Caco-2 (cell line): ENCODE results near the gene CST11. TPM values are rescaled to one million over a fixed set of nuclear protein-coding genes. Genes with fewer than 3 reads are reported as not detected.
"Not testable (repeated sequence)": the region's sequence is repeated elsewhere in the genome, so short reads cannot be mapped to it uniquely, and the experiment has no call there.

Experiments used
- BruUV-seq: library from RNA; stranded (reverse); fragments of 400-500 nt; replicated peaks from 2 replicates; lab custom pipeline; 2021; lab: Mats Ljungman, UMichigan
- CTCF ChIA-PET: fragments of 300-600 bp; sonication (Branson Sonifier 250); formaldehyde crosslinking; loops from one replicate; lab custom pipeline; 2022; ENCODE audit warnings: antibody characterized with exemption; lab: Charles Lee
- POLR2A ChIA-PET: fragments of 300-600 bp; sonication (Branson Sonifier 250); formaldehyde crosslinking; loops from one replicate; lab custom pipeline; 2022; ENCODE audit warnings: antibody characterized with exemption; lab: Charles Lee
- DNase-seq, 2 experiments: peaks; one replicate each; pipeline versions ENCODE4 v3.0.0 to v3.0.0-alpha.2; 2020 to 2022
- H3K27me3 ChIP-seq: replicated peaks from 2 replicates; pipeline ENCODE4 v1.6.0; 2011; ENCODE audit warnings: low read length; ENCODE audit not compliant: control insufficient read depth, insufficient read depth
- H3K36me3 ChIP-seq: 2 replicates; pipeline ENCODE4 v1.5.1; 2011; ENCODE audit warnings: low read length; ENCODE audit not compliant: control insufficient read depth, insufficient read depth
- H3K4me1 ChIP-seq: fragments of 250-450 bp; sonication (Bioruptor Pico); 2 replicates; pipeline ENCODE4 v1.5.1; 2020; ENCODE audit warnings: mild to moderate bottlenecking
- H3K4me3 ChIP-seq: 2 replicates; pipeline ENCODE4 v1.5.1; 2011; ENCODE audit warnings: low read depth, mild to moderate bottlenecking, control low read depth, low read length
- H3K9me3 ChIP-seq: fragments of 250-450 bp; sonication (Bioruptor Pico); 2 replicates; pipeline ENCODE4 v1.5.1; 2020; ENCODE audit warnings: mild to moderate bottlenecking, moderate library complexity
- H3K27ac Mint-ChIP-seq: one replicate; pipeline ENCODE4 v1.8.0; 2022; ENCODE audit warnings: mixed read lengths; ENCODE audit not compliant: unreplicated experiment
- H3K27me3 Mint-ChIP-seq: one replicate; pipeline ENCODE4 v1.8.0; 2022; ENCODE audit warnings: mixed read lengths; ENCODE audit not compliant: insufficient read depth, unreplicated experiment
- H3K36me3 Mint-ChIP-seq: one replicate; pipeline ENCODE4 v1.8.0; 2022; ENCODE audit warnings: mild to moderate bottlenecking, mixed read lengths; ENCODE audit not compliant: insufficient read depth, unreplicated experiment
- H3K4me1 Mint-ChIP-seq: one replicate; pipeline ENCODE4 v1.8.0; 2022; ENCODE audit warnings: low read depth, mixed read lengths; ENCODE audit not compliant: unreplicated experiment
- H3K4me3 Mint-ChIP-seq: one replicate; pipeline ENCODE4 v1.8.0; 2022; ENCODE audit warnings: mild to moderate bottlenecking, moderate library complexity, mixed read lengths; ENCODE audit not compliant: unreplicated experiment
- H3K9me3 Mint-ChIP-seq: one replicate; pipeline ENCODE4 v1.8.0; 2022; ENCODE audit warnings: mixed read lengths; ENCODE audit not compliant: unreplicated experiment
- intact Hi-C: fragments of 100-400 bp; cut with micrococcal nuclease; formaldehyde crosslinking; loops from one replicate; pipeline ENCODE4 v1.10.0; 2022; ENCODE audit not compliant: unreplicated experiment
- total RNA-seq: library from RNA; stranded (reverse); gene quantifications from 2 replicates; pipeline ENCODE4 v1.2.3, GENCODE V29; 2022
- TF ChIP-seq, protein P1 (sequence below), 2 experiments: fragments of 200-600 bp in 1 of 2; IDR thresholded peaks; 1 replicate in 1 of 2; 2 replicates in 1 of 2; pipeline versions ENCODE4 v1.5.1 to v1.8.0; 2011 to 2022; ENCODE audit warnings: antibody characterized with exemption in 1 of 2, control low read depth in 1 of 2, inconsistent platforms in 1 of 2, low read depth in 1 of 2, low read length in 1 of 2, mild to moderate bottlenecking in 1 of 2, moderate library complexity in 1 of 2; ENCODE audit not compliant: insufficient read depth in 1 of 2, severe bottlenecking in 1 of 2, unreplicated experiment in 1 of 2

The CST11 gene
- total RNA-seq, 1 experiment from 2014 or later = not detected

DNA sequence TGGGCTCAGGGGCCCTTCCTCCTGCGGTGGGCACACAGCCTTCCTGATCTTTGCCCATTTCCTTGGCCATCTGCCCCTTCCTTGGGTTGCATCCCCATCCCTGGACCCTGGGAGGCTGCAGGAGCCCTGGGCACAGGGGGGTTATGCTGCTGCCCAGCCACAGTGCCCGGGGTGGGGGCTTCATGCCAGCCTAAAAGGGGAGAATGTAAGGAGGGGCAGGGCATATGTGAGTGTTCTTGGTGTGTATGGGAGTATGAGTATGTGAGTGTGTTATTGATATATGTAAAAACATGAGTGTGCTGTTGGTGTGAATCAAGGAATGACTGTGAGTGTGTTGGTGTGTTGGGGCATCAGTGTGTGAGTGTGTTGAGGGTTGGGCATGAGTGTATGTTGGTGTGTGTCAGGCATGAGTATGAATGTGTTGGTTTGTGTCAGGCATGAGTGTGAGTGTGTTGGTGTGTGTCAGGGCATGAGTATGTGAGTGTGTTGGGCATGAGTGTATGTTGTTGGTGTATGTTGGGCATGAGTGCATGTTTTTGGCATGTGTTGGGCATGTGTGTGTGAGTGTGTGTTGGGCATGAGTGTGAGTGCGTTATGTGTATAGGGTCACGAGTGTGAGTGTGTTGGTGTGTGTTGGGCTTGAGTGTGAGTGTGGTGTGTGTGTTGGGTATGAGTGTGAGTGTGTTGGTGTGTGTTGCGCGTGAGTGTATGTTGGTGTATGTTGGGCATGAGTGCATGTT lies 23.5 kb upstream of the CST11 start:
- H3K9me3 Mint-ChIP-seq = no peaks in the 10 kb centered on the region
- ChIA-PET POLR2A (no interaction called here), CTCF (no interaction called here)
- no peak overlapping the region for H3K4me3 Mint-ChIP-seq
- Histone ChIP-seq H3K36me3 (no peaks in the 10 kb centered on the region), H3K27me3 (no peaks in the 10 kb centered on the region; the same call in 1 of the 2 replicates), H3K9me3 (no peaks in the 10 kb centered on the region), H3K4me1 (no peaks in the 10 kb centered on the region), H3K4me3 (no peak overlapping the region)
- no TSS peak for BruUV-seq
- intact Hi-C loops = no loop called here
- H3K4me1 Mint-ChIP-seq = no peaks in the 10 kb centered on the region
- H3K36me3 Mint-ChIP-seq = no peaks in the 10 kb centered on the region
- H3K27ac Mint-ChIP-seq = no peak overlapping the region
- H3K27me3 Mint-ChIP-seq = peaks cover 2% of the 10 kb centered on the region
- TF ChIP-seq, protein P1, sequence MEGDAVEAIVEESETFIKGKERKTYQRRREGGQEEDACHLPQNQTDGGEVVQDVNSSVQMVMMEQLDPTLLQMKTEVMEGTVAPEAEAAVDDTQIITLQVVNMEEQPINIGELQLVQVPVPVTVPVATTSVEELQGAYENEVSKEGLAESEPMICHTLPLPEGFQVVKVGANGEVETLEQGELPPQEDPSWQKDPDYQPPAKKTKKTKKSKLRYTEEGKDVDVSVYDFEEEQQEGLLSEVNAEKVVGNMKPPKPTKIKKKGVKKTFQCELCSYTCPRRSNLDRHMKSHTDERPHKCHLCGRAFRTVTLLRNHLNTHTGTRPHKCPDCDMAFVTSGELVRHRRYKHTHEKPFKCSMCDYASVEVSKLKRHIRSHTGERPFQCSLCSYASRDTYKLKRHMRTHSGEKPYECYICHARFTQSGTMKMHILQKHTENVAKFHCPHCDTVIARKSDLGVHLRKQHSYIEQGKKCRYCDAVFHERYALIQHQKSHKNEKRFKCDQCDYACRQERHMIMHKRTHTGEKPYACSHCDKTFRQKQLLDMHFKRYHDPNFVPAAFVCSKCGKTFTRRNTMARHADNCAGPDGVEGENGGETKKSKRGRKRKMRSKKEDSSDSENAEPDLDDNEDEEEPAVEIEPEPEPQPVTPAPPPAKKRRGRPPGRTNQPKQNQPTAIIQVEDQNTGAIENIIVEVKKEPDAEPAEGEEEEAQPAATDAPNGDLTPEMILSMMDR (IDR thresholded peaks at IDR 0.05; ENCODE audit: insufficient read depth in 1 of 2, low read depth in 1 of 2, low read length in 1 of 2, severe bottlenecking in 1 of 2, unreplicated experiment in 1 of 2) = no peak
- DNase-seq = no peak

DNA sequence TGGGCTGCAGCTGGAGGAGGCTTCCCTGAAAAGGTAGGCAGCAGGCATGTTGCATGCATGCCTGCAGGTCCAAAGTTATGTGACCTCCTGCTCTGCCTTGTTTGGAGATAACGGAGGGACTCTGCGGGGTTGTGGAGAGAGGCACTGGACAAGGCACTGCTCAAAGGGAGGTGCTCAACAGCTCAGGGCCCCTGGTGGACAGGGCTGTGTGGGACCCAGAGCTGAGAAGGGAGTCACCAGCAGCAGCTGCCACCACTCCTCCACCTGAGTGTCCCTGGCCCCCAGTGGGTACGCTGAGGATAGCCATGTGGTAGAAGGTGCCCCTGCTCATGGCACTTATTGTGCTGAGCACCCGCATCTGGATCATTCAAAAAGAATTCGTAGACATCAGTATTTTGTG lies 22.7 kb upstream of the CST11 start:
- CTCF ChIA-PET = no interaction called here
- intact Hi-C loops = no loop called here
- H3K27me3 ChIP-seq = no peaks in the 10 kb centered on the region; the same call in 1 of the 2 replicates
- DNase-seq = no peak
- Mint-ChIP-seq H3K9me3 (no peaks in the 10 kb centered on the region), H3K4me1 (no peaks in the 10 kb centered on the region), H3K36me3 (no peaks in the 10 kb centered on the region), H3K27ac (no peak overlapping the region), H3K27me3 (peaks cover 2% of the 10 kb centered on the region), H3K4me3 (no peak overlapping the region)
- TF ChIP-seq, protein P1 (IDR thresholded peaks at IDR 0.05; ENCODE audit: insufficient read depth in 1 of 2, low read depth in 1 of 2, low read length in 1 of 2, severe bottlenecking in 1 of 2, unreplicated experiment in 1 of 2) = no peak
- no peaks in the 10 kb centered on the region for H3K9me3 ChIP-seq
- H3K36me3 ChIP-seq = no peaks in the 10 kb centered on the region
- no peaks in the 10 kb centered on the region for H3K4me1 ChIP-seq
- no peak overlapping the region for H3K4me3 ChIP-seq
- POLR2A ChIA-PET = no interaction called here
- no TSS peak for BruUV-seq

DNA sequence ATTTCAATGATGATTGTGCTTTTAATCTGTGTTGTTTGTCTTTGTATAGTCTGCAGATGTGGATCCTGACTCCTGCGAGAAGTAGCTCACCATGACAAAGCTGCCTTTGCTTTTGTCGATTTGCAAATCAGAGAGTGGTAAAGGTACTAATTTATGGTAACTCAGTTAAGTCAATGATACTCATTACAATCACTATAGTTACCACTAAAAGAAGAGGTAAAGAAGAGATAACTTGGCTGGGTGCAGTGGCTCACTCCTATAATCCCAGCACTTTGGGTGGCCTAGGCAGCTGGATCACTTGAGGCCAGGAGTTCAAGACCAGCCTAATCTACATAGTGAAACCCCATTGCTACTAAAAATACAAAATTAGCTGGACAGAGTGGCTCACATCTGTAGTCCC lies 20.6 kb upstream of the CST11 start:
- BruUV-seq, POLR2A ChIA-PET, intact Hi-C loops, H3K4me1 Mint-ChIP-seq, CTCF ChIA-PET, H3K36me3 Mint-ChIP-seq, H3K9me3 Mint-ChIP-seq, H3K4me1 ChIP-seq, DNase-seq, H3K27ac Mint-ChIP-seq, H3K36me3 ChIP-seq, H3K27me3 Mint-ChIP-seq, H3K4me3 ChIP-seq, H3K27me3 ChIP-seq, H3K4me3 Mint-ChIP-seq, H3K9me3 ChIP-seq: not testable (repeated sequence)

DNA sequence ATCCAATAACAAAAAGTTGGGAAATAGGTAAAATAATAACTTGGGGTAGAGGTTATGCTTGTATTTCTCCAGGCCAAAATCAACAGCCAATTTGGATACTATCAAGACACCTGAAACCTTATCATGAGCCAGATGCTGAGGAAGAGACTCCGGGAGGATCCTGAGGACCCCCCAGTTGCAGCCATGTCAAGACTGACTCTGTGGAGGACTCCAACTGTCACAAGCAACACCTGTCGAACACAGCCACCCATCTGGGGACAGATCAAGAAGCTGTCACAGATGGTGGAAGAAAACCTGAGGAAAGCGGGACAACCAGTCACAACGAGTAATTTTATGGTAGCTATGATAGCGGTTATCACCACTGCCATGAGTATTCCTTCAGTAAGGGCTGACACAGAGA lies 19.6 kb upstream of the CST11 start:
- POLR2A ChIA-PET, intact Hi-C loops, H3K36me3 ChIP-seq, CTCF ChIA-PET, H3K4me3 ChIP-seq, H3K27me3 ChIP-seq, H3K4me1 Mint-ChIP-seq, H3K4me1 ChIP-seq, DNase-seq, H3K4me3 Mint-ChIP-seq, H3K27me3 Mint-ChIP-seq, BruUV-seq, H3K36me3 Mint-ChIP-seq, H3K9me3 ChIP-seq, H3K27ac Mint-ChIP-seq: not testable (repeated sequence)
- peaks cover 15% of the 10 kb centered on the region for H3K9me3 Mint-ChIP-seq

DNA sequence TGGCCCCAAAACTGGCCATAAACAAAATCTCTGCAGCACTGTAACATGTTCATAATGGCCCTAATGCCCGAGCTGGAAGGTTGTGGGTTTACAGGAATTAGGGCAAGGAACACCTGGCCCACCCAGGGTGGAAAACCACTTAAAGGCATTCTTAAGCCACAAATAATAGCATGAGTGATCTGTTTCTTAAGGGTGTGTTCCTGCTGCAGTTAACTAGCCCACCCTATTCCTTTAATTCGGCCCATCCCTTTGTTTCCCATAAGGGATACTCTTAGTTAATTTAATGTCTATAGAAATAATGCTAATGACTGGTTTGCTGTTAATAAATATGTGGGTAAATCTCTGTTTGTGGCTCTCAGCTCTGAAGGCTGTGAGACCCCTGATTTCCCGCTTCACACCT lies 14.3 kb upstream of the CST11 start:
- intact Hi-C loops, CTCF ChIA-PET, H3K27me3 ChIP-seq, H3K36me3 Mint-ChIP-seq, DNase-seq, H3K27ac Mint-ChIP-seq, H3K4me3 Mint-ChIP-seq, H3K4me1 Mint-ChIP-seq, POLR2A ChIA-PET, H3K4me1 ChIP-seq, BruUV-seq, H3K36me3 ChIP-seq, H3K27me3 Mint-ChIP-seq, H3K4me3 ChIP-seq: not testable (repeated sequence)
- H3K9me3 ChIP-seq = peaks cover 30% of the 10 kb centered on the region
- peaks cover 46% of the 10 kb centered on the region for H3K9me3 Mint-ChIP-seq
